K562 (cell line): ENCODE results near the gene ZNF837. TPM values are rescaled to one million over a fixed set of nuclear protein-coding genes. Genes with fewer than 3 reads are reported as not detected.

Experiments
- ATF3 ChIP-seq, 2 experiments: fragments of 450-650 bp in 1 of 2; sonication (generic) in 1 of 2; formaldehyde crosslinking in 1 of 2; IDR thresholded peaks in 1 of 2; conservative IDR thresholded peaks in 1 of 2; 2 replicates each; pipeline versions ENCODE4 v1.6.1 to v1.8.1; 2016 to 2023; ENCODE audit warnings: mild to moderate bottlenecking in 2 of 2, moderate library complexity in 2 of 2, inconsistent platforms in 1 of 2, missing genetic modification reagents in 1 of 2
- BCOR ChIP-seq: fragments of 450-650 bp; IDR thresholded peaks from 2 replicates; pipeline ENCODE4 v1.6.1; 2016
- DMBX1 ChIP-seq: fragments of 250-450 bp; sonication (Bioruptor Pico); IDR thresholded peaks from 2 replicates; pipeline ENCODE4 v1.8.0; 2022; ENCODE audit warnings: inconsistent platforms, mild to moderate bottlenecking, moderate library complexity, borderline replicate concordance
- E2F3 ChIP-seq: fragments of 250-450 bp; sonication (Bioruptor Pico); IDR thresholded peaks from 2 replicates; pipeline ENCODE4 v1.4.0; 2020; ENCODE audit warnings: mild to moderate bottlenecking
- EGR1 ChIP-seq: fragments of 450-650 bp; conservative IDR thresholded peaks from 2 replicates; pipeline ENCODE4 v1.6.1; 2017; ENCODE audit warnings: mild to moderate bottlenecking
- ELF1 ChIP-seq: fragments of 200-800 bp; sonication (Bioruptor generic); IDR thresholded peaks from 2 replicates; pipeline ENCODE4 v1.6.1; 2016; ENCODE audit warnings: missing genetic modification characterization, missing compliant biosample characterization
- EP300 ChIP-seq: IDR thresholded peaks from 2 replicates; pipeline ENCODE4 v1.6.1; 2012; ENCODE audit warnings: low read length, improper control_type of control experiment
- ETV1 ChIP-seq: fragments of 450-650 bp; conservative IDR thresholded peaks from 2 replicates; pipeline ENCODE4 v1.6.1; 2016; ENCODE audit warnings: missing genetic modification characterization, control low read depth, low read depth, missing compliant biosample characterization
- FUS ChIP-seq: fragments of 200-400 bp; formaldehyde crosslinking; optimal IDR thresholded peaks from 2 replicates; pipeline ENCODE3; 2017; ENCODE audit warnings: low read depth, low read length
- HMGXB4 ChIP-seq: sonication (generic); formaldehyde crosslinking; IDR thresholded peaks from 2 replicates; pipeline ENCODE4 v1.8.1; 2023; ENCODE audit warnings: mild to moderate bottlenecking, missing genetic modification reagents
- MEF2A ChIP-seq: IDR thresholded peaks from 2 replicates; pipeline ENCODE4 v1.6.1; 2011; ENCODE audit warnings: low read depth, mild to moderate bottlenecking, low read length, moderate library complexity; ENCODE audit not compliant: control insufficient read depth
- NELFE ChIP-seq: IDR thresholded peaks from 2 replicates; pipeline ENCODE4 v1.6.1; 2011; ENCODE audit warnings: mild to moderate bottlenecking; ENCODE audit not compliant: insufficient read depth, insufficient read length
- POLR2A ChIP-seq: fragments of 450-650 bp; conservative IDR thresholded peaks from 2 replicates; pipeline ENCODE4 v1.6.1; 2016
- POLR2B ChIP-seq: fragments of 450-650 bp; IDR thresholded peaks from 2 replicates; pipeline ENCODE4 v1.6.1; 2018; ENCODE audit warnings: low read depth; ENCODE audit not compliant: partially characterized antibody
- RBM22 ChIP-seq: fragments of 200-400 bp; formaldehyde crosslinking; IDR thresholded peaks from 2 replicates; pipeline ENCODE4 v1.6.1; 2018; ENCODE audit warnings: low read length, low read depth; ENCODE audit not compliant: poor library complexity, severe bottlenecking
- SAFB ChIP-seq: fragments of 200-400 bp; formaldehyde crosslinking; IDR thresholded peaks from 2 replicates; pipeline ENCODE4 v1.6.1; 2017; ENCODE audit warnings: low read depth, low read length, borderline replicate concordance
- TGIF2 ChIP-seq: sonication (generic); formaldehyde crosslinking; IDR thresholded peaks from 2 replicates; pipeline ENCODE4 v1.8.1; 2022; ENCODE audit warnings: mild to moderate bottlenecking, missing genetic modification reagents, moderate library complexity
- VEZF1 ChIP-seq: fragments of 200-800 bp; sonication (Bioruptor generic); IDR thresholded peaks from 2 replicates; pipeline ENCODE4 v1.6.1; 2017; ENCODE audit warnings: missing genetic modification characterization, missing compliant biosample characterization
- ZC3H4 ChIP-seq: sonication (generic); formaldehyde crosslinking; IDR thresholded peaks from 2 replicates; pipeline ENCODE4 v1.9.0; 2021; ENCODE audit warnings: missing genetic modification reagents, borderline replicate concordance
- ZNF212 ChIP-seq: fragments of 450-650 bp; formaldehyde crosslinking; IDR thresholded peaks from 2 replicates; pipeline ENCODE4 v1.4.0; 2020; ENCODE audit warnings: mild to moderate bottlenecking
- ZNF263 ChIP-seq: sonication (generic); formaldehyde crosslinking; IDR thresholded peaks from 2 replicates; pipeline ENCODE4 v1.8.0; 2022; ENCODE audit warnings: mild to moderate bottlenecking, missing genetic modification reagents, borderline replicate concordance
- ZNF384 ChIP-seq: IDR thresholded peaks from 2 replicates; pipeline ENCODE4 v1.6.1; 2012; ENCODE audit warnings: low read depth, low read length, improper control_type of control experiment
- polyA plus RNA-seq, 8 experiments: library from polyadenylated mRNA; depleted of rRNA in 4 of 8; stranded (reverse) in 5 of 8; unstranded in 3 of 8; fragments of >200 nt; fragmentation: Nextera tagmentation in 2 of 8; fragmentation: Illumina TruSeq in 1 of 8; extraction: Ambion mirVana in 2 of 8; extraction: Trizol in 1 of 8; gene quantifications; 2 replicates each; pipeline versions ENCODE4 v1.2.1 to v1.2.3, GENCODE V29; 2011 to 2014; ENCODE audit warnings: inconsistent platforms in 1 of 8, missing spikeins in 1 of 8
- total RNA-seq, 7 experiments: library from RNA; depleted of rRNA in 6 of 7; stranded (reverse); fragments of >200 nt in 6 of 7; fragmentation: Illumina TruSeq in 2 of 7; extraction: Trizol in 2 of 7; gene quantifications; 2 replicates each; pipeline versions ENCODE4 v1.2.1 to v1.2.3, GENCODE V29; 2011 to 2021; ENCODE audit warnings: low replicate concordance in 1 of 7

The ZNF837 gene
- total and polyA plus RNA-seq, 9 of the 15 experiments (the other 6 are each of a cell fraction or from before 2014, with no cell fraction given), result 0.11 to 2.1 (median 0.57) TPM; not detected in 4

- 0 out of 2 replicates have a peak, but pooled peaks have one; percentile 4 for TF ChIP-seq ETV1 (tag)
- TF ChIP-seq ZNF263, result peak; percentile 75; the same call in 1 of the 2 replicates
- peak; percentile 89 for TF ChIP-seq POLR2B
- 0 out of 2 replicates have a peak, but pooled peaks have one; percentile 11 for TF ChIP-seq E2F3 (CRISPR knock-in tag)
- peak; percentile 22; the same call in 1 of the 2 replicates for TF ChIP-seq MEF2A
- 0 out of 2 replicates have a peak, but pooled peaks have one; percentile 13 for TF ChIP-seq SAFB
- peak; percentile 84 for TF ChIP-seq HMGXB4
- TF ChIP-seq POLR2A, result peak; percentile 97
- peak; percentile 46 for TF ChIP-seq NELFE
- TF ChIP-seq ZNF212 (CRISPR knock-in tag), result no peak
- TF ChIP-seq BCOR, result peak; percentile 56; the same call in 1 of the 2 replicates
- no peak for TF ChIP-seq TGIF2 (CRISPR knock-in tag)
- TF ChIP-seq ZC3H4, result no peak; the same call in 1 of the 2 replicates
- no peak for TF ChIP-seq ATF3 (IDR thresholded peaks at IDR 0.05)
- TF ChIP-seq ATF3 (CRISPR knock-in tag; conservative IDR thresholded peaks at IDR 0.05), result 0 out of 2 replicates have a peak, but pooled peaks have one; percentile 13
- no peak for TF ChIP-seq FUS
- TF ChIP-seq ZNF384, result peak; percentile 25; the same call in 1 of the 2 replicates
- TF ChIP-seq ELF1 (tag), result peak; percentile 94
- no peak for TF ChIP-seq EGR1
- peak; percentile 85 for TF ChIP-seq RBM22
- peak; percentile 27; the same call in 1 of the 2 replicates for TF ChIP-seq EP300
- peak; percentile 18; the same call in 1 of the 2 replicates for TF ChIP-seq DMBX1
- peak; percentile 60 for TF ChIP-seq VEZF1 (CRISPR knock-in tag)
Measured at GRCh38 chr19:58386576-58387337, 5.9 kb upstream of the ZNF837 start, which contains the start of gene RPS5 (continued).
